Tibial nerve (tissue), 4 donors: ENCODE data around the gene DUSP8. TPM values are rescaled to one million over a fixed set of nuclear protein-coding genes. Genes with fewer than 3 reads are reported as not detected.

ENCODE experiments used
- DNase-seq, 2 donors: peaks; one replicate each; pipeline ENCODE4 v3.0.0-alpha.2; 2019; ENCODE audit warnings: low spot score in 2 of 2
- H3K27ac ChIP-seq, 4 donors: fragments of 200-600 bp; sonication (generic) in 3 of 4; one replicate each; pipeline ENCODE4 v1.5.1; 2017 to 2019; ENCODE audit warnings: mild to moderate bottlenecking in 1 of 4
- H3K27me3 ChIP-seq, 2 donors: fragments of 200-600 bp; sonication (generic) in 1 of 2; one replicate each; pipeline versions ENCODE4 v1.5.1 to v1.6.0; 2017 to 2019
- H3K36me3 ChIP-seq, 3 donors: fragments of 200-600 bp; sonication (generic); one replicate each; pipeline ENCODE4 v1.5.1; 2018 to 2019
- H3K4me1 ChIP-seq, 4 donors: fragments of 200-600 bp; sonication (generic) in 3 of 4; one replicate each; pipeline ENCODE4 v1.5.1; 2017 to 2019
- H3K4me3 ChIP-seq, 4 donors: fragments of 200-600 bp; sonication (generic) in 3 of 4; one replicate each; pipeline ENCODE4 v1.5.1; 2017 to 2019; ENCODE audit warnings: mild to moderate bottlenecking in 1 of 4, moderate library complexity in 1 of 4
- H3K9me3 ChIP-seq, 4 donors: fragments of 200-600 bp; sonication (generic) in 3 of 4; one replicate each; pipeline ENCODE4 v1.5.1; 2017 to 2019
- CTCF ChIP-seq, 5 experiments: fragments of 200-600 bp in 3 of 5; fragments of 450-650 bp in 2 of 5; sonication (generic) in 3 of 5; IDR thresholded peaks; one replicate each; pipeline ENCODE4 v1.5.1; 2016 to 2019; ENCODE audit warnings: antibody characterized with exemption in 5 of 5, mild to moderate bottlenecking in 3 of 5, moderate library complexity in 2 of 5
- EP300 ChIP-seq, 2 donors: sonication (generic); formaldehyde crosslinking; IDR thresholded peaks; one replicate each; pipeline ENCODE4 v1.6.1; 2017; ENCODE audit warnings: antibody characterized with exemption in 2 of 2, mild to moderate bottlenecking in 1 of 2
- POLR2A ChIP-seq, 2 donors: fragments of 450-650 bp; IDR thresholded peaks; one replicate each; pipeline ENCODE4 v1.6.1; 2017; ENCODE audit warnings: antibody characterized with exemption in 2 of 2, mild to moderate bottlenecking in 2 of 2, moderate library complexity in 2 of 2
- WGBS, 2 donors: methylation state at CpG; one replicate each; pipeline ENCODE4 v1.1.5; 2018; 5-methylcytosine and 5-hydroxymethylcytosine counted together
- total RNA-seq, 4 donors: library from RNA; depleted of rRNA; stranded (reverse); fragments of >200 nt; gene quantifications; one replicate each; pipeline ENCODE4 v1.1.0, GENCODE V29; 2016

DUSP8 gene
- total RNA-seq, 4 donors from 2014 or later: 1.9 to 10.8 (median 3.4) TPM

- Histone ChIP-seq H3K4me1 (peaks cover 0 to 45% (median 16%) of the 10 kb centered on the region in 4 donors), H3K27me3 (peaks cover 0 to 35% of the 10 kb centered on the region in 2 donors), H3K9me3 (peaks cover 0 to 14% (median 0%) of the 10 kb centered on the region in 4 donors), H3K4me3 (no peak overlapping the region), H3K27ac (no peak overlapping the region), H3K36me3 (no peaks in the 10 kb centered on the region)
- TF ChIP-seq POLR2A (IDR thresholded peaks at IDR 0.05) (no peak), CTCF (IDR thresholded peaks at IDR 0.05) (no peak), EP300 (IDR thresholded peaks at IDR 0.05) (no peak)
- WGBS, 2 donors: 14% methylated on average over 7 of the region's 7 CpGs
- no peak for DNase-seq
These were observed 2.8 kb upstream of the DUSP8 start for GRCh38 chr11:1574933-1575242.

- H3K27me3 ChIP-seq: peaks cover 0 to 35% of the 10 kb centered on the region in 2 donors
- 1 to 2% methylated on average over 10 to 27 of the region's 64 CpGs for WGBS, 2 donors
- no peak for DNase-seq
- peak overlapping the region; percentile 71 to 95 (median 92) for H3K27ac ChIP-seq
- TF ChIP-seq POLR2A (IDR thresholded peaks at IDR 0.05) (no peak), CTCF (IDR thresholded peaks at IDR 0.05) (peak; percentile 88 to 98 (median 97)), EP300 (IDR thresholded peaks at IDR 0.05) (no peak)
- H3K36me3 ChIP-seq: no peaks in the 10 kb centered on the region
- peaks cover 0 to 14% (median 0%) of the 10 kb centered on the region in 4 donors for H3K9me3 ChIP-seq
- peak overlapping the region; percentile 23 to 65 (median 43) for H3K4me3 ChIP-seq
- peaks cover 0 to 50% (median 20%) of the 10 kb centered on the region in 4 donors for H3K4me1 ChIP-seq
These were observed 2.3 kb upstream of the DUSP8 start for GRCh38 chr11:1574238-1574932.

DNA sequence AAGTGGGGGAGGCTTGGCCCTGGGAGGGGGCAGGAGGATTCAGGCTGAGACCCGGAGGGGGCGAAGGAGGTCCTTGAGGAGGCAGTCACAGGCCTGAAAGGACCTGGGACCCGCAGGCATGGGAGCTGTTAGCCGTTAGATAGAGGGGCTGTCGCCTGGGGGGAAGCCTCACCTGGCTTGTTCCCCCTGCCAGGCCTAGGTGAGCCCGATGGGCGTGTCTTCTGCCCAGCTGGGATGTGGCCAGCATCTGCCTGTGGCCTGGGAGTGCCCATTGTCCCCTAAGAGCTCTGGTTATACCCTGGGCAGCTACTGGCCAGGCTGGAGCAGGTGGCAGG is 1.8 kb upstream of the DUSP8 start:
- TF ChIP-seq POLR2A (IDR thresholded peaks at IDR 0.05): no peak
- TF ChIP-seq CTCF (IDR thresholded peaks at IDR 0.05): no peak
- no peak for TF ChIP-seq EP300 (IDR thresholded peaks at IDR 0.05)
- no peaks in the 10 kb centered on the region for H3K36me3 ChIP-seq
- peak overlapping the region in 2 of 4 donors; percentile 60 to 65 for H3K4me3 ChIP-seq
- H3K9me3 ChIP-seq: peaks cover 0 to 13% (median 0%) of the 10 kb centered on the region in 4 donors
- peaks cover 0 to 35% of the 10 kb centered on the region in 2 donors for H3K27me3 ChIP-seq
- peaks cover 0 to 55% (median 20%) of the 10 kb centered on the region in 4 donors for H3K4me1 ChIP-seq
- no peak for DNase-seq
- peak overlapping the region; percentile 71 to 95 (median 92) for H3K27ac ChIP-seq
- WGBS, 2 donors: 15 to 24% methylated on average over 3 to 4 of the region's 7 CpGs

DNA sequence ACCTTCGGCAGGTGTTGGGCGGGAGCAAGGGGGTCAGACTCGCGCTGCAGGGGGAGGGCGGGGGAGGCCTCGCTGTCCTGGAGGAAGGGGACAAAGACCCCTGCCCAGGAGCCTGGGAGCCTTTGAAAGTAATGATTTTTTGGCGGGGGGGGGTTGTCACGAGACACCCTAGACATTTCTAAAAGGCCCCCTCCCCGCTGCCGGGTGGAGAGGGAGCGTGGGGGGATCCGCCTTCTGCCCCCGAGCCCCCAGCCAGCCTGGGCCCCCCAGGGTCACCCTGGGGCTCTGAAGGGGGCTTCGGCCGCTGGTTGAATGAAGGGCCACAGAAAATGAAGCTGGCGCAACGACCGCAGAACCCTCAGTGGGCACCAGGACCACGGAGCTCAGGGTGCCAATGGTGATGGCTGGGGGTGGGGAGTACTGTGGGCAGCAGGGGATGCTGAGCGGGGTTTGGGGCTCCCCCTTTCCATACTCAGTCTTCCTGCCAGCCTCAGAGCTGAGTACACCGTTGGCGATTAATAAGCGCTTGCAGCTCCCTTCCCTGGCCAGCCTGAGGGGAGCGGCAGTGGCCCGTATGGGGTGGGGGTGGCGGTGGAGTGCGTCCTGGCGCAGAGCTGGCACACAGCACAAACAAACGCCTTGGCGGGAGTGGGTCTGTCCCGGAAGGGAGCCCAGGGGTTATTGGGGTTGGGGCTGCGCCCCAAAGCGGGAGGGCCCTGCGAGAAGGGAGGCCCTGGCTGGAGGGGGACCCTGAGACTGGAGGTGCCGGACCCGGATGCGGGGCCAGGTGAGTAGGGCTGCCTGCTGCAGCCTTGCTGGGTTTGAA is 1.2 kb upstream of the DUSP8 start:
- TF ChIP-seq CTCF (IDR thresholded peaks at IDR 0.05) (peak in 2 of 5 experiments; percentile 17 to 21), POLR2A (IDR thresholded peaks at IDR 0.05) (no peak), EP300 (IDR thresholded peaks at IDR 0.05) (no peak)
- H3K27me3 ChIP-seq: peaks cover 0 to 35% of the 10 kb centered on the region in 2 donors
- H3K4me3 ChIP-seq: peak overlapping the region; percentile 41 to 65 (median 52)
- no peaks in the 10 kb centered on the region for H3K36me3 ChIP-seq
- H3K9me3 ChIP-seq: peaks cover 0 to 7% (median 0%) of the 10 kb centered on the region in 4 donors
- 5 to 9% methylated on average over 20 to 27 of the region's 37 CpGs for WGBS, 2 donors
- peak overlapping the region; percentile 71 to 95 (median 92) for H3K27ac ChIP-seq
- DNase-seq: no peak
- peaks cover 0 to 61% (median 22%) of the 10 kb centered on the region in 4 donors for H3K4me1 ChIP-seq

- Histone ChIP-seq H3K27me3 (peaks cover 0 to 35% of the 10 kb centered on the region in 2 donors), H3K4me1 (peaks cover 0 to 76% (median 22%) of the 10 kb centered on the region in 4 donors), H3K4me3 (peak overlapping the region; percentile 49 to 73 (median 62)), H3K9me3 (no peaks in the 10 kb centered on the region), H3K27ac (peak overlapping the region; percentile 80 to 99 (median 90)), H3K36me3 (no peaks in the 10 kb centered on the region)
- TF ChIP-seq CTCF (IDR thresholded peaks at IDR 0.05): no peak
- no peak for TF ChIP-seq EP300 (IDR thresholded peaks at IDR 0.05)
- no peak for TF ChIP-seq POLR2A (IDR thresholded peaks at IDR 0.05)
- no peak for DNase-seq
- WGBS, 2 donors: no CpG with 5 or more reads among the region's 91 CpGs
These were observed 293 bp downstream of the DUSP8 start for GRCh38 chr11:1571760-1572196.
